Measurements from ENCODE around the gene TGFB2.

- TF ChIP-seq POLR2A (IDR thresholded peaks at IDR 0.05; ENCODE audit: low read depth, low read length) (no peak), CTCF (IDR thresholded peaks at IDR 0.05; ENCODE audit: extremely low read depth in 1 of 2, insufficient read depth in 1 of 2, low read depth in 1 of 2, low read length in 2 of 2) (no peak), MAX (IDR thresholded peaks at IDR 0.05; ENCODE audit: insufficient read depth, insufficient read length) (no peak), EZH2 (IDR thresholded peaks at IDR 0.05; ENCODE audit: borderline replicate concordance, low read depth, low read length, severe bottlenecking) (no peak), POLR2AphosphoS5 (IDR thresholded peaks at IDR 0.05; ENCODE audit: insufficient read depth, low read depth, low read length) (no peak), FOS (IDR thresholded peaks at IDR 0.05; ENCODE audit: borderline replicate concordance, insufficient read depth, low read length) (no peak), JUN (IDR thresholded peaks at IDR 0.05; ENCODE audit: borderline replicate concordance, insufficient read depth, insufficient read length, low read depth) (no peak)
Measured at GRCh38 chr1:218478336-218478735, 133.2 kb downstream of the TGFB2 start.
